HepG2 (cell line): ENCODE data around the gene CCT5. TPM values are rescaled to one million over a fixed set of nuclear protein-coding genes. Genes with fewer than 3 reads are reported as not detected.

ENCODE experiments used
- CC2D1A ChIP-seq: sonication (generic); formaldehyde crosslinking; IDR thresholded peaks from 2 replicates; pipeline ENCODE4 v1.8.1; 2023; ENCODE audit warnings: mild to moderate bottlenecking, missing genetic modification reagents
- CENPX ChIP-seq: sonication (generic); formaldehyde crosslinking; IDR thresholded peaks from 2 replicates; pipeline ENCODE4 v1.9.0; 2021; ENCODE audit warnings: mild to moderate bottlenecking, missing genetic modification reagents, moderate library complexity
- CREB1 ChIP-seq, 2 experiments: fragments of 450-650 bp in 1 of 2; IDR thresholded peaks; 2 replicates each; pipeline ENCODE4 v1.6.1; 2016 to 2017; ENCODE audit warnings: control low read depth in 1 of 2, mild to moderate bottlenecking in 1 of 2, missing compliant biosample characterization in 1 of 2, missing genetic modification characterization in 1 of 2
- EZH2 ChIP-seq: conservative IDR thresholded peaks from 2 replicates; pipeline ENCODE4 v1.6.1; 2012; ENCODE audit warnings: mild to moderate bottlenecking, low read depth, low read length, moderate library complexity
- FOSL2 ChIP-seq: sonication (generic); formaldehyde crosslinking; IDR thresholded peaks from 2 replicates; pipeline ENCODE4 v1.4.0; 2020; ENCODE audit warnings: missing genetic modification reagents
- GABPB1 ChIP-seq: IDR thresholded peaks from 2 replicates; pipeline ENCODE4 v1.6.1; 2016; ENCODE audit warnings: mild to moderate bottlenecking, missing genetic modification reagents, moderate library complexity, missing compliant biosample characterization
- HIVEP1 ChIP-seq: sonication (generic); formaldehyde crosslinking; IDR thresholded peaks from 2 replicates; pipeline ENCODE4 v1.4.0; 2020; ENCODE audit warnings: mild to moderate bottlenecking, missing genetic modification reagents
- HMG20B ChIP-seq: conservative IDR thresholded peaks from 2 replicates; pipeline ENCODE4 v1.6.1; 2016; ENCODE audit warnings: missing genetic modification reagents, missing compliant biosample characterization
- IKZF1 ChIP-seq: fragments of 450-650 bp; IDR thresholded peaks from 2 replicates; pipeline ENCODE4 v1.7.1; 2016
- IRF2 ChIP-seq: IDR thresholded peaks from 2 replicates; pipeline ENCODE4 v1.6.1; 2018; ENCODE audit warnings: missing genetic modification reagents, missing compliant biosample characterization
- JARID2 ChIP-seq: sonication (generic); formaldehyde crosslinking; IDR thresholded peaks from 2 replicates; pipeline ENCODE4 v1.8.1; 2023; ENCODE audit warnings: missing genetic modification reagents, inconsistent platforms; ENCODE audit not compliant: insufficient replicate concordance
- KLF9 ChIP-seq: IDR thresholded peaks from 2 replicates; pipeline ENCODE4 v1.6.1; 2016; ENCODE audit warnings: low read depth
- MIER3 ChIP-seq: IDR thresholded peaks from 2 replicates; pipeline ENCODE4 v1.6.1; 2016; ENCODE audit warnings: missing compliant biosample characterization, borderline replicate concordance
- RBAK ChIP-seq: sonication (generic); formaldehyde crosslinking; IDR thresholded peaks from 2 replicates; pipeline ENCODE4 v1.5.1; 2020; ENCODE audit warnings: mild to moderate bottlenecking, missing genetic modification reagents
- RELA ChIP-seq: sonication (generic); formaldehyde crosslinking; IDR thresholded peaks from 2 replicates; pipeline ENCODE4 v1.4.0; 2020; ENCODE audit warnings: missing genetic modification reagents
- SETDB1 ChIP-seq: sonication (generic); formaldehyde crosslinking; IDR thresholded peaks from 2 replicates; pipeline ENCODE4 v1.5.1; 2020; ENCODE audit warnings: missing genetic modification reagents, mild to moderate bottlenecking, borderline replicate concordance
- SNAI1 ChIP-seq: sonication (generic); formaldehyde crosslinking; IDR thresholded peaks from 2 replicates; pipeline ENCODE4 v1.5.0; 2020; ENCODE audit warnings: mild to moderate bottlenecking, missing genetic modification reagents, borderline replicate concordance
- TOE1 ChIP-seq: sonication (generic); formaldehyde crosslinking; IDR thresholded peaks from 2 replicates; pipeline ENCODE4 v1.4.0; 2020; ENCODE audit warnings: mild to moderate bottlenecking, missing genetic modification reagents
- ZNF367 ChIP-seq: sonication (generic); formaldehyde crosslinking; IDR thresholded peaks from 2 replicates; pipeline ENCODE4 v1.4.0; 2020; ENCODE audit warnings: missing genetic modification reagents, borderline replicate concordance
- polyA plus RNA-seq, 8 experiments: library from polyadenylated mRNA; depleted of rRNA in 3 of 8; stranded (reverse) in 7 of 8; unstranded in 1 of 8; fragments of >200 nt; fragmentation: Illumina TruSeq in 4 of 8; extraction: Trizol in 4 of 8; gene quantifications; 2 replicates each; pipeline versions ENCODE4 v1.2.1 to v1.2.3, GENCODE V29; 2011 to 2016; ENCODE audit warnings: low read depth in 4 of 8, missing spikeins in 1 of 8, mixed read lengths in 1 of 8; ENCODE audit not compliant: insufficient read depth in 1 of 8
- total RNA-seq, 5 experiments: library from RNA; depleted of rRNA; stranded (reverse); fragments of >200 nt; fragmentation: Illumina TruSeq; extraction: Trizol; gene quantifications; 2 replicates each; pipeline ENCODE4 v1.2.3, GENCODE V29; 2016; ENCODE audit warnings: low read depth in 1 of 5
- TF ChIP-seq, protein P1 (sequence below): sonication (generic); formaldehyde crosslinking; IDR thresholded peaks from 2 replicates; pipeline ENCODE4 v1.9.0; 2021; ENCODE audit warnings: mild to moderate bottlenecking, missing genetic modification reagents
- TF ChIP-seq, protein P2 (sequence below): sonication (generic); formaldehyde crosslinking; IDR thresholded peaks from 2 replicates; pipeline ENCODE4 v1.8.0; 2022; ENCODE audit warnings: missing genetic modification reagents, mild to moderate bottlenecking, borderline replicate concordance
- TF ChIP-seq, protein P3 (sequence below): IDR thresholded peaks from 2 replicates; pipeline ENCODE4 v1.6.1; 2016; ENCODE audit warnings: low read depth, control low read depth

CCT5 gene
- total and polyA plus RNA-seq, 2 of the 13 experiments (the other 11 are each of a cell fraction or from before 2014, with no cell fraction given): 319 to 708 TPM

DNA sequence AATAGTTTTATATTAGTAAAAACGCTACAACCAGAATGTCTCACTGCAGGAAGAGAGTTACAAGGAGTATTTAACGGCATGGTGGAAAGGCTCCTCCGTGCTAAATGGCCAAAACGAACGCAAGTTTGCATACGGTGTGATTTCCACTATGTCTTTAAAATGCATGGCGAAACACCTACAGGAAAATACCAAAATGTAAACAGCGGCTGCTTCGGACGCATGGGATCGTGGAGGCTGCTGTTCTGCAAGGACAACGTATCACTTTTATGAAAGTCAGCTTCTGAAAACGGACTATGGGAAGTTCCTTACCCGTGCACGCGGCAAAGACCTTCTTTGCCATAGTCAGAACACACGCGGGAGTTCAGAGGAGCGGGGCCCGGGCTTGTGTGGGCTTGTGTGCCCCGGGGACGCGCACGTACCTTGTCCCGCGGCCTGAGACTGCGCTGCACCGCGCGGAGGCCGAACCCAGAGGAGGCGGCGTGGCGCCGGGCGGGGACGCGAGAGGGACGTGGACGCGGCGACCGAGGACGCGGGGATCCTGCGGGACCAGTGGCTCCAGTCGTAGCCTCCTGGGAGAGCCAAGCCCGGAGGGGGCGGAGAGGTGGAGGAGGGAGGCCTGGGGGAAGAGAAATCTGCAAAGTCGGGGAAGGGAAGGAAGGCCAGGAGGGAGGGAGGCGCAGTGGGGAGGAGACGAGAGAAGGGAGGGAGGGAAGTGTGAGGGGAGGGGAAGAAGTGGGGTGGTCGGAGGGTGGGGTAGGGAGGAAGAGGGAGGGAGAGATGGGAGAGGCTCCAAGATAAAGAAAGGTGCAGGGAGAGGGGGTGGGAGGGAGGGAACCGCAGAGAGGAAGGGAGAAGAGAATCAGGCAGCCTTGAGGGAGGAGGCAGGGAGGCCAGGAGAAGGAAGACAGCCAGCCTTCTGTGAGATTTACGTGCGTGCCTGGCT, 57.4 kb downstream of the CCT5 start, which contains the start of gene CMBL (continued):
- TF ChIP-seq CENPX (CRISPR knock-in tag) (no peak), RELA (CRISPR knock-in tag) (no peak), IKZF1 (no peak), ZNF367 (CRISPR knock-in tag) (no peak), CREB1 (IDR thresholded peaks at IDR 0.05) (no peak), CREB1 (CRISPR knock-in tag; IDR thresholded peaks at IDR 0.05) (no peak), SETDB1 (CRISPR knock-in tag) (no peak), IRF2 (no peak), HIVEP1 (CRISPR knock-in tag) (no peak), RBAK (CRISPR knock-in tag) (no peak), HMG20B (CRISPR knock-in tag) (no peak), EZH2 (no peak), KLF9 (CRISPR knock-in tag) (no peak), JARID2 (CRISPR knock-in tag) (no peak), FOSL2 (CRISPR knock-in tag) (0 out of 2 replicates have a peak, but pooled peaks have one; percentile 15), CC2D1A (CRISPR knock-in tag) (no peak), TOE1 (CRISPR knock-in tag) (no peak), MIER3 (CRISPR knock-in tag) (no peak), SNAI1 (no peak), GABPB1 (peak; percentile 69; the same call in 1 of the 2 replicates)
- TF ChIP-seq, protein P1, sequence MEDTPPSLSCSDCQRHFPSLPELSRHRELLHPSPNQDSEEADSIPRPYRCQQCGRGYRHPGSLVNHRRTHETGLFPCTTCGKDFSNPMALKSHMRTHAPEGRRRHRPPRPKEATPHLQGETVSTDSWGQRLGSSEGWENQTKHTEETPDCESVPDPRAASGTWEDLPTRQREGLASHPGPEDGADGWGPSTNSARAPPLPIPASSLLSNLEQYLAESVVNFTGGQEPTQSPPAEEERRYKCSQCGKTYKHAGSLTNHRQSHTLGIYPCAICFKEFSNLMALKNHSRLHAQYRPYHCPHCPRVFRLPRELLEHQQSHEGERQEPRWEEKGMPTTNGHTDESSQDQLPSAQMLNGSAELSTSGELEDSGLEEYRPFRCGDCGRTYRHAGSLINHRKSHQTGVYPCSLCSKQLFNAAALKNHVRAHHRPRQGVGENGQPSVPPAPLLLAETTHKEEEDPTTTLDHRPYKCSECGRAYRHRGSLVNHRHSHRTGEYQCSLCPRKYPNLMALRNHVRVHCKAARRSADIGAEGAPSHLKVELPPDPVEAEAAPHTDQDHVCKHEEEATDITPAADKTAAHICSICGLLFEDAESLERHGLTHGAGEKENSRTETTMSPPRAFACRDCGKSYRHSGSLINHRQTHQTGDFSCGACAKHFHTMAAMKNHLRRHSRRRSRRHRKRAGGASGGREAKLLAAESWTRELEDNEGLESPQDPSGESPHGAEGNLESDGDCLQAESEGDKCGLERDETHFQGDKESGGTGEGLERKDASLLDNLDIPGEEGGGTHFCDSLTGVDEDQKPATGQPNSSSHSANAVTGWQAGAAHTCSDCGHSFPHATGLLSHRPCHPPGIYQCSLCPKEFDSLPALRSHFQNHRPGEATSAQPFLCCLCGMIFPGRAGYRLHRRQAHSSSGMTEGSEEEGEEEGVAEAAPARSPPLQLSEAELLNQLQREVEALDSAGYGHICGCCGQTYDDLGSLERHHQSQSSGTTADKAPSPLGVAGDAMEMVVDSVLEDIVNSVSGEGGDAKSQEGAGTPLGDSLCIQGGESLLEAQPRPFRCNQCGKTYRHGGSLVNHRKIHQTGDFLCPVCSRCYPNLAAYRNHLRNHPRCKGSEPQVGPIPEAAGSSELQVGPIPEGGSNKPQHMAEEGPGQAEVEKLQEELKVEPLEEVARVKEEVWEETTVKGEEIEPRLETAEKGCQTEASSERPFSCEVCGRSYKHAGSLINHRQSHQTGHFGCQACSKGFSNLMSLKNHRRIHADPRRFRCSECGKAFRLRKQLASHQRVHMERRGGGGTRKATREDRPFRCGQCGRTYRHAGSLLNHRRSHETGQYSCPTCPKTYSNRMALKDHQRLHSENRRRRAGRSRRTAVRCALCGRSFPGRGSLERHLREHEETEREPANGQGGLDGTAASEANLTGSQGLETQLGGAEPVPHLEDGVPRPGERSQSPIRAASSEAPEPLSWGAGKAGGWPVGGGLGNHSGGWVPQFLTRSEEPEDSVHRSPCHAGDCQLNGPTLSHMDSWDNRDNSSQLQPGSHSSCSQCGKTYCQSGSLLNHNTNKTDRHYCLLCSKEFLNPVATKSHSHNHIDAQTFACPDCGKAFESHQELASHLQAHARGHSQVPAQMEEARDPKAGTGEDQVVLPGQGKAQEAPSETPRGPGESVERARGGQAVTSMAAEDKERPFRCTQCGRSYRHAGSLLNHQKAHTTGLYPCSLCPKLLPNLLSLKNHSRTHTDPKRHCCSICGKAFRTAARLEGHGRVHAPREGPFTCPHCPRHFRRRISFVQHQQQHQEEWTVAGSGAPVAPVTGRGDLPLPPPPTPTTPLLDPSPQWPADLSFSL (CRISPR knock-in tag): no peak
- TF ChIP-seq, protein P2, sequence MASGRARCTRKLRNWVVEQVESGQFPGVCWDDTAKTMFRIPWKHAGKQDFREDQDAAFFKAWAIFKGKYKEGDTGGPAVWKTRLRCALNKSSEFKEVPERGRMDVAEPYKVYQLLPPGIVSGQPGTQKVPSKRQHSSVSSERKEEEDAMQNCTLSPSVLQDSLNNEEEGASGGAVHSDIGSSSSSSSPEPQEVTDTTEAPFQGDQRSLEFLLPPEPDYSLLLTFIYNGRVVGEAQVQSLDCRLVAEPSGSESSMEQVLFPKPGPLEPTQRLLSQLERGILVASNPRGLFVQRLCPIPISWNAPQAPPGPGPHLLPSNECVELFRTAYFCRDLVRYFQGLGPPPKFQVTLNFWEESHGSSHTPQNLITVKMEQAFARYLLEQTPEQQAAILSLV (CRISPR knock-in tag): no peak
- TF ChIP-seq, protein P3, sequence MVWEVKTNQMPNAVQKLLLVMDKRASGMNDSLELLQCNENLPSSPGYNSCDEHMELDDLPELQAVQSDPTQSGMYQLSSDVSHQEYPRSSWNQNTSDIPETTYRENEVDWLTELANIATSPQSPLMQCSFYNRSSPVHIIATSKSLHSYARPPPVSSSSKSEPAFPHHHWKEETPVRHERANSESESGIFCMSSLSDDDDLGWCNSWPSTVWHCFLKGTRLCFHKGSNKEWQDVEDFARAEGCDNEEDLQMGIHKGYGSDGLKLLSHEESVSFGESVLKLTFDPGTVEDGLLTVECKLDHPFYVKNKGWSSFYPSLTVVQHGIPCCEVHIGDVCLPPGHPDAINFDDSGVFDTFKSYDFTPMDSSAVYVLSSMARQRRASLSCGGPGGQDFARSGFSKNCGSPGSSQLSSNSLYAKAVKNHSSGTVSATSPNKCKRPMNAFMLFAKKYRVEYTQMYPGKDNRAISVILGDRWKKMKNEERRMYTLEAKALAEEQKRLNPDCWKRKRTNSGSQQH (CRISPR knock-in tag): no peak
